Tibial artery (tissue), 4 donors: ENCODE data around the gene GBE1.

Experiments
- DNase-seq, 2 donors: peaks; one replicate each; pipeline ENCODE4 v3.0.0-alpha.2; 2019
- H3K27ac ChIP-seq, 2 donors: fragments of 200-600 bp; sonication (generic) in 1 of 2; 1 replicate in 1 of 2; 2 replicates in 1 of 2; pipeline ENCODE4 v1.5.1; 2018 to 2019; ENCODE audit warnings: mild to moderate bottlenecking in 1 of 2
- H3K27me3 ChIP-seq, 2 donors: fragments of 200-600 bp; sonication (generic) in 1 of 2; one replicate each; pipeline versions ENCODE4 v1.5.1 to v1.6.0; 2016 to 2019
- H3K36me3 ChIP-seq, 3 donors: fragments of 200-600 bp; sonication (generic) in 2 of 3; one replicate each; pipeline ENCODE4 v1.5.1; 2016 to 2019; ENCODE audit warnings: mild to moderate bottlenecking in 2 of 3
- H3K4me1 ChIP-seq, 4 donors: fragments of 200-600 bp; sonication (generic) in 2 of 4; 1 replicate in 3 of 4; 2 replicates in 1 of 4; pipeline ENCODE4 v1.5.1; 2016 to 2019
- H3K4me3 ChIP-seq, 2 donors: fragments of 200-600 bp; sonication (generic) in 1 of 2; 1 replicate in 1 of 2; 2 replicates in 1 of 2; pipeline ENCODE4 v1.5.1; 2018 to 2019; ENCODE audit warnings: mild to moderate bottlenecking in 2 of 2
- H3K9me3 ChIP-seq, 3 donors: fragments of 200-600 bp; sonication (generic) in 1 of 3; one replicate each; pipeline ENCODE4 v1.5.1; 2016 to 2019
- intact Hi-C: fragments of 100-400 bp; cut with DNase I; formaldehyde crosslinking; loops from one replicate; pipeline ENCODE4 v1.15.0; 2023; ENCODE audit warnings: low total_unique reads
- TF ChIP-seq, protein P1 (sequence below), 2 experiments: fragments of 200-600 bp in 1 of 2; fragments of 450-650 bp in 1 of 2; IDR thresholded peaks; one replicate each; pipeline ENCODE4 v1.5.1; 2017 to 2019; ENCODE audit warnings: antibody characterized with exemption in 2 of 2, mild to moderate bottlenecking in 1 of 2, moderate library complexity in 1 of 2

Gene GBE1

DNA sequence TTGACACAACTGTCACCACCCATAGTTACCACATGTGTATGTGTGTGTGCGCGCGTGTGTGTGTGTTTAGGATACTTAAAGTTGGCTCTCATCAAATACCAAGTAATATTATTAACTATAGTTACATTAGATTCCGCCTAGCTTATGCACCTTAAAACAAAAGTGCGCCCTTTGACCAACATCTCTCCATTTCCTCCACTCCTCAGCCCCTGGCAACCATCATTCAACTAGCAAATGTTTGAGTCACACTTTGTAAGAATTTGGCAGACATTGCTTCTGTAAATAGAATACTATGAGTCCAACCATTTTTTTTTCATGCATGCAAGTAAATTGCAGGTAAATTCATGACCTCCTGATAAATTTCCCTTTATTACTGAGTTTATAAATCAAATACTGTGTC, 169.3 kb downstream of the GBE1 start:
- H3K9me3 ChIP-seq, result no peaks in the 10 kb centered on the region
- peaks cover 0 to 11% (median 0%) of the 10 kb centered on the region in 4 donors for H3K4me1 ChIP-seq
- H3K36me3 ChIP-seq, result peaks cover 11 to 24% (median 20%) of the 10 kb centered on the region in 3 donors
- H3K27me3 ChIP-seq, result no peaks in the 10 kb centered on the region
- TF ChIP-seq, protein P1, sequence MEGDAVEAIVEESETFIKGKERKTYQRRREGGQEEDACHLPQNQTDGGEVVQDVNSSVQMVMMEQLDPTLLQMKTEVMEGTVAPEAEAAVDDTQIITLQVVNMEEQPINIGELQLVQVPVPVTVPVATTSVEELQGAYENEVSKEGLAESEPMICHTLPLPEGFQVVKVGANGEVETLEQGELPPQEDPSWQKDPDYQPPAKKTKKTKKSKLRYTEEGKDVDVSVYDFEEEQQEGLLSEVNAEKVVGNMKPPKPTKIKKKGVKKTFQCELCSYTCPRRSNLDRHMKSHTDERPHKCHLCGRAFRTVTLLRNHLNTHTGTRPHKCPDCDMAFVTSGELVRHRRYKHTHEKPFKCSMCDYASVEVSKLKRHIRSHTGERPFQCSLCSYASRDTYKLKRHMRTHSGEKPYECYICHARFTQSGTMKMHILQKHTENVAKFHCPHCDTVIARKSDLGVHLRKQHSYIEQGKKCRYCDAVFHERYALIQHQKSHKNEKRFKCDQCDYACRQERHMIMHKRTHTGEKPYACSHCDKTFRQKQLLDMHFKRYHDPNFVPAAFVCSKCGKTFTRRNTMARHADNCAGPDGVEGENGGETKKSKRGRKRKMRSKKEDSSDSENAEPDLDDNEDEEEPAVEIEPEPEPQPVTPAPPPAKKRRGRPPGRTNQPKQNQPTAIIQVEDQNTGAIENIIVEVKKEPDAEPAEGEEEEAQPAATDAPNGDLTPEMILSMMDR (IDR thresholded peaks at IDR 0.05), result no peak
- DNase-seq, result no peak
- no peak overlapping the region for H3K27ac ChIP-seq
- intact Hi-C loops, result no loop called here
- H3K4me3 ChIP-seq, result no peak overlapping the region

DNA sequence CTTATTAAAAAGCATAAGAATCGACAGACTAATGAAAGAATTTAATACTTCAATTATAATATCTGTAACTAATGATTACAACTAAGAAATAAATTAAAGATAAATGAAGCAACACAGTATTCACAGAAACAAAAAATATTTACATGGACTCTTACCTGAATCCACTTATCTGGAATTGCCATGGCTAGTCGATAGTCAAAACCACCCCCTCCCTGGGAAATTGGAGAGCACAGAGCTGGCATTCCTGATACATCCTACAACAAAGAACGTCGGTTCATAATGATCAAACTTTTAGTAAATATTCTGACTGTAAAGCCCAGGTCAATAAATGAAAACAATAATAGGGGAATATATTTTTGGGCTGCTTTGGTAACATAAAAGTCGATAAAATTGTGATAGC, 175.5 kb downstream of the GBE1 start:
- intact Hi-C loops, result no loop called here
- Histone ChIP-seq H3K27me3 (no peaks in the 10 kb centered on the region), H3K4me3 (no peak overlapping the region), H3K4me1 (peaks cover 0 to 6% (median 0%) of the 10 kb centered on the region in 4 donors), H3K27ac (no peak overlapping the region), H3K36me3 (peaks cover 0 to 23% (median 11%) of the 10 kb centered on the region in 3 donors), H3K9me3 (no peaks in the 10 kb centered on the region)
- no peak for DNase-seq
- TF ChIP-seq, protein P1 (IDR thresholded peaks at IDR 0.05), result no peak

DNA sequence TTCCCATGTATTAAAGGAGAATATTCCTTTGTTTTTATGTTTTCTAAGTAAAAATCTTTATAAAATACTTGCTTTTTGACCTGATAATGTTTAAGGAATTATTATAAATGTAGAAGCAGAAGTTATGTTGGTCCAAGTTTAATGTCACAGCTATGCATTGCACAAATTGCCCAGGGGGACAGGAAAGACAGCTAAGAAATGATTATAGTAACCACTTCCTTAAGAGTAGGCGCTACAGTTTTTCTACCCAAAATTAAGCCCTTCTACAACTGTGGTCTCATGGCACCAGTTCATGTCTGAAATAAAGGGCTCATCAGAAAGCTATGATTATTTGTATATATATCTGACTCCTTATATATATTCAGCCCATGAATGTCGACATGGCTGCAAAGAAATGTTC, 176.4 kb downstream of the GBE1 start:
- Histone ChIP-seq H3K36me3 (peaks cover 0 to 23% (median 6%) of the 10 kb centered on the region in 3 donors), H3K9me3 (no peaks in the 10 kb centered on the region), H3K4me1 (peaks cover 0 to 12% (median 0%) of the 10 kb centered on the region in 4 donors), H3K27ac (no peak overlapping the region), H3K4me3 (no peak overlapping the region), H3K27me3 (no peaks in the 10 kb centered on the region)
- intact Hi-C loops, result no loop called here
- TF ChIP-seq, protein P1 (IDR thresholded peaks at IDR 0.05), result no peak
- no peak for DNase-seq

DNA sequence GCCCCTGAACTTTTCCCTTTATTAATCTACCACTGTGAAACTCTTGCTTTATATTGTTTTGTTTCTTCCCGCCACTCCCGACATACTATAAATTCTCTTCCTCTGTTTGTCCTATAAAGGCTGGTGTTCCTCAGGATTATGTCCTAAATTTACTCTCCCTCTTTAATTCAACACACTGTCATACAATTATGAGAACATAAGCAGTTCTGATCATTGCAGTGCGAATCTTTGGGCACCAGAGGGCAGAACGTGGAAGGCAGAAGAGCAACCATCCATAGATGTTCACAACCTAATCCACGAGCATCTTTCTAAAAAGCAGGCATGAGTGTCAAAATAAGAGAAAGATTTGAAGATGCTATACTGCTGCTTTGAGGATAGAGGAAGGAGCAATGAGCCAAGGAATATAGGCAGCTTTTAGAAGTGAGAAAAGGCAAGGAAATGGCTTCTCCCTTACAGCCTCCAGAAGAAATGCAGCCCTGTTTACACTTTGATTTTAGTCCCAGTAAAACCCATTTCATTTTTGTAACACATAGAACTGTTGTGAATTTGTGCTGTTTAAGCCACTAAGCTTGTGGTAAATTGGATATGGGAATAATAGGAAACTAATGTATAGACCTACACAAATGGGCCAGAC, 179.4 kb downstream of the GBE1 start:
- Histone ChIP-seq H3K27me3 (no peaks in the 10 kb centered on the region), H3K4me1 (peaks cover 0 to 6% (median 0%) of the 10 kb centered on the region in 4 donors), H3K27ac (no peak overlapping the region), H3K4me3 (no peak overlapping the region), H3K9me3 (no peaks in the 10 kb centered on the region), H3K36me3 (peaks cover 6 to 26% (median 7%) of the 10 kb centered on the region in 3 donors)
- TF ChIP-seq, protein P1 (IDR thresholded peaks at IDR 0.05), result peak in 1 of 2 experiments; percentile 48
- intact Hi-C loops, result no loop called here
- no peak for DNase-seq

DNA sequence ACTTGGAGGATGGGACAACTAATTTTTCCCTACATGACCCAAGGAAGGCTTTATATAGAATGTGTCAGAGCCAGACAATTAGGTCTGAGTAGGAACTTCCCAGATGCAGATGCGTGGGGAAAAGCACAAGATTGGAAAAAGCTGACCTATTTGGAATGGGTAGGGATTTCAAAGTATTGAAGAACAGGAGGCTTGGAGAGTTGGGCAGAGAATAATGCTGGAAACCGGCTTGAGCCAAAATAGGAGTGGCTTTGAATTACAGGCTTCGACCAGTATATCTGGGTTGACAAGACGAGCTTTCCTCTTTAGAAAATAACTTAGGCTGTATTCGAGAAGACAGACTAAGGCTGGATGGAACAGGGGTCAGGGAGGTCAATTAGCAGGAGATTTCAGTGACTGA, 181.1 kb downstream of the GBE1 start:
- Histone ChIP-seq H3K27ac (no peak overlapping the region), H3K4me1 (peaks cover 0 to 6% (median 0%) of the 10 kb centered on the region in 4 donors), H3K36me3 (peaks cover 14 to 22% (median 14%) of the 10 kb centered on the region in 3 donors), H3K27me3 (no peaks in the 10 kb centered on the region), H3K9me3 (no peaks in the 10 kb centered on the region), H3K4me3 (no peak overlapping the region)
- TF ChIP-seq, protein P1 (IDR thresholded peaks at IDR 0.05), result no peak
- no peak for DNase-seq
- intact Hi-C loops, result no loop called here
